Measurements from ENCODE around the gene TSPAN9. TPM values are rescaled to one million over a fixed set of nuclear protein-coding genes. Genes with fewer than 3 reads are reported as not detected.

The TSPAN9 gene
- 6.9 and 11.0 TPM in 2 replicates for total RNA-seq (2014; rRNA removed; shearing (Covaris generic); ENCODE audit: low replicate concordance)

DNA sequence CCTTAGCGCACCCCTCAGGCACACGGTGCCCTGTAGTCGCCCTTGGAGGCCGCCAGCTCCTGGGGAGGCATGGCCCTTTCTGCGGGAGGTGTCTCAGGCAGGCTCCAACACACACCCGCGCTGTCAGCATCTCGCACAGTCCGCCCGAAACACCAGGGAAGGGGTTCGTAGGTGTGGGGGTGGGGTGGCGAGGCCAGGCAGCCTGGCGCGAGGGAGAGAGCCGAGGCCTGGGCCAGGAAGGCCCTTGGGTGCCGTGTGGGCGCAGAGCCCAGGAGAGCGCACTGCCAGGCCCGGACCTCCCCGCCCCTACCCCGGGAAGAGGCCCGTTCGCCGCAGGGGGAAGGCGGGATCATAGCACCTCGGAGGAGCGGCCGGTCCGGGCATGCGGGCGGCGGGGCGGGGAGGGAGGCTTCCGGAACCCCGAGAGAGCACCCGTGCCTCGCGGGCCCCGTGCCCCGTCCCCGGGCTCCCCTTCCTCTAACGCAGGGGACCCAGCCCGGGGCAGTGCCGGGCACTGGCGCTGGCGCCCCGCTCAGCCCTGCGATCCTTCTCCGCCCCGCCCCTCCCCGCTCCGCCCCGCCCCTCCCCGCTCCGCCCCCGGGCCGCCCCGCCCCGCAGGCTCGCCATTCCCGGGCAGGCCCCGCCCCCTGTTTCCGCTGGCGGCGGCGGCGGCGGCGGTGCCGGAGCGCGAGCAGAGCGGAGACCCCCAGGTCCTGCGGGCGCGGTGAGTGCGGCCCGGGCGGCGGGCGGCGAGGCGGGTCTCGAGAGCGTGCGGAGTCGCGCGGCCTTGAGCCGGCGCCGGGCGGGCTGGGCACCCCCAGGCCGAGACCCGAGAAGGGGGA, at the start of gene TSPAN9:
Gene TSPAN9 (plus strand): TSS at position 650 of the 842 bp plus-strand sequence. CDS start 123,815 bp downstream, outside the sequence.
- DNase-seq (ENCODE audit: low read depth), result peak; percentile 80
- in situ Hi-C loops (cut with HindIII; ENCODE audit: low pct_unique_long_range_greater_than_20kb, low sequenced_read_pairs), result no loop called here

DNA sequence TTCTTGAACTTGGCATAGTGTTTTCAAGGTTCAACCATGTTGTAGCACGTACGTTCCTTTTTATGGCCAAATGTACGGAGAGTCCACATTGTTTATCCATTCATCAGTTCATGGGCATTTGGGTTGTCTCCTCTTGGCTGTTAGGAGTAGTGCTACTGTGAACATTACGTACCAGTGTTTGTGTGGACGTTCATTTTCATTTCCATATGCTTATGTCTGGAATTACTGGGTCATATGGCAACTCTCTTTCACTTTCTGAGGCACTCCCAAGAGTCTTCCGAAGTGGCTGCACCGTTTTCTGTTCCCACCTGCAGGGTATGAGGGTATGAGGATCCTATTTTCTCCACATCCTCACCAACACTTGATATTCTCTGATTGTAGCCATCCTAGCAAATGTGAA, 49.1 kb upstream of the TSPAN9 start:
- in situ Hi-C loops (cut with HindIII; ENCODE audit: low pct_unique_long_range_greater_than_20kb, low sequenced_read_pairs), result no loop called here
- DNase-seq (ENCODE audit: low read depth), result no peak

GRCh38 chr12:3030821-3031429, 46.3 kb upstream of the TSPAN9 start:
- in situ Hi-C loops (cut with HindIII; ENCODE audit: low pct_unique_long_range_greater_than_20kb, low sequenced_read_pairs), result no loop called here
- DNase-seq (ENCODE audit: low read depth), result no peak

- no peak for DNase-seq (ENCODE audit: low read depth)
- in situ Hi-C loops (cut with HindIII; ENCODE audit: low pct_unique_long_range_greater_than_20kb, low sequenced_read_pairs), result no loop called here
Observed at GRCh38 chr12:3032161-3032560, 45.0 kb upstream of the TSPAN9 start.

- in situ Hi-C loops (cut with HindIII; ENCODE audit: low pct_unique_long_range_greater_than_20kb, low sequenced_read_pairs), result no loop called here
- no peak for DNase-seq (ENCODE audit: low read depth)
Observed at GRCh38 chr12:3032770-3033538, 44.2 kb upstream of the TSPAN9 start.

DNA sequence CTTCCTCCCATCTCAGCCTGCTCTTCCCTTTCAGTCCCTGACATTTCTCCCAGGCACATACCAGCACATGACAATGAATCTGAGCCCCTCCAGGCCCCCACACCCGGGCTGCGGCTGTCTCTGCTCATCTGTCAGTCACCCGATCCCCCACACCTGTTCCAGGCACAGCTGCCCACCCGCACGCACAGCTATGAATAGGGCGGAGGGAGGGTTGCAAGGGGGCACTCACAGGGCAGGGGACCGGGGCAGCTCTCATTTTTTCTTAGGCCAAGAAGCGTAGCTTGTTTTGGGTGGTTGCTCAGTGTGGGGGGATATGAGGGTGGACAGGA, 43.7 kb upstream of the TSPAN9 start:
- in situ Hi-C loops (cut with HindIII; ENCODE audit: low pct_unique_long_range_greater_than_20kb, low sequenced_read_pairs), result no loop called here
- no peak for DNase-seq (ENCODE audit: low read depth)

DNA sequence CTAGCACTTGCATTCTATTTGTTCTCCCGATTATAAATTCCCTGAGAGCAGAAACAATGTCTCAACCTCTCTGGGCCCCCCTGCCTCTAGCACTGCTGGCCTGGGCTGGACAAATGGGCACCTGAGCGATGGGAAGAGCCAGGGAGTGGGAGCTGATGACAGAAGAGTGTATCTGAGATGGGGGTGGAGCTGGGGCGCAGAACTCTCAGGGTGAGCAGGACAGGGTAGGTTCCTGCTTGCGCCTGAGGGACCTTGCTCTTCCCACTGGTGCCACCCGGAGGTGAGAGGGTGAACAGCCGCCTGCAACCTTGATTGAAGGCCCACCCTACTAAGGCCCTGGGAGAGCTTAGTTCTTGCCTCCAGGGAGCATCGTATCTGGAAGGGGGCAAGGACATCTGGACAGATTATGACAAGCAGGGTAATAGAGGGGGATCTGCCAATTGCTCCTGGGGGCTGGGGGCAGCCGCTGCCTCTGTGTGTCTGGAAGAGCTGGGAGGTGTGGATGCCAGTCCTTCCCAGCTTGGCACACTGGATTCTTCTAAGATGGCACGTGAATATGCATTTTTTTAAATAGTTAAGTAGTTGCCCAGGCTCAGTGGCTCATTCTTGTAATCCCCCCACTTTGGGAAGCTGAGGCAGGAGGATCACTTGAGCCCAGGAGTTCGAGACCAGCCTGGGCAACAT, 43.0 kb upstream of the TSPAN9 start:
- in situ Hi-C loops (cut with HindIII; ENCODE audit: low pct_unique_long_range_greater_than_20kb, low sequenced_read_pairs), result no loop called here

DNA sequence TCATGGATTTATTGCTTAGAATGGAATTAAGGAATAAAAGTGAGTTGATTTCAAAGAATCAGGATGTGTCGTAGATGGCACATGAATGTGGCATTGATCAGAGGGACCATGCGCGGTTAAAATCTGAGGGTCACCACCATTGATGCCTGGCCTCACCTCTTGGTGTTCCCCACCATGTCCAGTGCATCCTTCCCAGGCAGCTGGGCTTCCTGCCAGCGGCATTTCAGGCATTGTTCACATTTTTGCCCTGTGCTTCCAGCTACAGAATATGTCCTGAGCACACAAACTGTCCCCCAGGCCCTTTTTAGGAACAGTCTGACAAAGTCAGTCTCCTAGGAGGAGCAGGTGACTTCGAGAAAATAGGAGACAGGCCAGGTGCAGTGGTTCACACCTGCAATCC, 42.0 kb upstream of the TSPAN9 start:
- in situ Hi-C loops (cut with HindIII; ENCODE audit: low pct_unique_long_range_greater_than_20kb, low sequenced_read_pairs), result no loop called here
- DNase-seq (ENCODE audit: low read depth), result no peak

More for the DNA sequence above, 43.0 kb upstream of the TSPAN9 start:
- DNase-seq (ENCODE audit: low read depth), result peak; percentile 53

- no peak for DNase-seq (ENCODE audit: low read depth)
- in situ Hi-C loops (cut with HindIII; ENCODE audit: low pct_unique_long_range_greater_than_20kb, low sequenced_read_pairs), result no loop called here
Observed at GRCh38 chr12:3035815-3036702, 41.1 kb upstream of the TSPAN9 start.

- no peak for DNase-seq (ENCODE audit: low read depth)
- in situ Hi-C loops (cut with HindIII; ENCODE audit: low pct_unique_long_range_greater_than_20kb, low sequenced_read_pairs), result no loop called here
Observed at GRCh38 chr12:3036901-3037600, 40.1 kb upstream of the TSPAN9 start.

DNA sequence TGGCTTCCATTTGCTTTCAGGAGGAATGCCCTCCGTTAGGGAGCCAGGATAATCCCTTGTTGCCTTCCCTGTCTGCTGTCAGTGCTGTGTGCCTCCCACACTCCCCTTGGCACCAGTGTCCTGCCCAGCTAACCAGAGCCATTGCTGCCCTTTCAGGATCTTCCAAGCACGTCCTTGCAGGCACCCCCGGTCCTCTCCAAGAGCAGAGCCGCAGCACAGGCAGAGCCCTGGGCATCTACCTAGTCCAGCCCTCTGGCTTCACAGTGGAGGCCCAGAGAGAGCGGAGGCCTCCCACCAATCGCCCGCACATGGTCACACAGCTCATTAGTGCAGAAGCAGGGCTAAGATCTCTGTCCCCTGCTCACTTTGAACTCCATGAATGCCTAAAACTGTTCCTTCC, 39.0 kb upstream of the TSPAN9 start:
- in situ Hi-C loops (cut with HindIII; ENCODE audit: low pct_unique_long_range_greater_than_20kb, low sequenced_read_pairs), result no loop called here
- DNase-seq (ENCODE audit: low read depth), result no peak

- in situ Hi-C loops (cut with HindIII; ENCODE audit: low pct_unique_long_range_greater_than_20kb, low sequenced_read_pairs), result no loop called here
- DNase-seq (ENCODE audit: low read depth), result no peak
Observed at GRCh38 chr12:3038926-3039510, 38.2 kb upstream of the TSPAN9 start.

- DNase-seq (ENCODE audit: low read depth), result no peak
- in situ Hi-C loops (cut with HindIII; ENCODE audit: low pct_unique_long_range_greater_than_20kb, low sequenced_read_pairs), result no loop called here
Observed at GRCh38 chr12:3040026-3040656, 37.0 kb upstream of the TSPAN9 start.

DNA sequence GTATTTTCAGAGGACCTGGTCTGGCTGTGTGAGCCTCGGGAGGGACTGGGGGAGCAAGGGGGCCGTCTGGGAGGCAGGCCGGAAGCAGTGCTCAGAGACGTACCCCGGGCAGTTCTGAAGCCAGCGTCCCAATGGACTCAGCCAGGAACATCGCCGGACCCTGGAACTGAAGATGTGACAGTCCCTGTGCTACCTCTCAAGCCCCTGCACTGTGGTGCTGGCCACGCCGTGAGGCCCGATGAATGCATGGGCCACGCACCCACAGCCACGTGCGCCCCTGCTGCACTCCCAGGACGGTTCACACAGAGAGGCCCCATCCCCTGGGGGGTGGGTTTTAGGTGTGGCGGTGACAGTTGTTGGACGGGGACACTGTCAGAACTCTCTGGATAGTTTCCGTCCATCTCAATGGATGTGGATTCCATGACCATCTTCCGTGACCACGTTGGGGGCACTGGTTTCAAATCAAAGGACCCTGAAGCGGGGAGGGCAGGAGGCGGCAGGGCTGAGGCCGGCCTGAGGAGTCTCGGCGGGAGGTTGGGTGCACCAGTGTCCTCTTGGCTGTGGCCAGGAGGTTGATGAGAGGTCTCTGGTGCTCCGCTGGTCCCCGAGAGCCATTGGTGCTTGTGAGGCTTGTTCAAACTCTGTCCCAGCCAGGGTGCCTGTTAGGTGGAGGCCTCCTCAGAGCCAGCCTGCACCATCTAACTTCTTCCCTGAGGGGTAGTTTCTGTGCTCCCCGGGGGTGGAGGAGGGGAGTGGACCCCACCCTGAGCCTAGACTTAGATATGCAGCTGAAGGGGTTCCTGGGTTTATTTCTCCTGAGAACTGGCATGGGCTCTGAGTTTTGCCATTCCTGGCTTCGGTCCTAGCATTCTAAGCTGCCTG, 36.3 kb upstream of the TSPAN9 start:
- in situ Hi-C loops (cut with HindIII; ENCODE audit: low pct_unique_long_range_greater_than_20kb, low sequenced_read_pairs), result no loop called here

DNA sequence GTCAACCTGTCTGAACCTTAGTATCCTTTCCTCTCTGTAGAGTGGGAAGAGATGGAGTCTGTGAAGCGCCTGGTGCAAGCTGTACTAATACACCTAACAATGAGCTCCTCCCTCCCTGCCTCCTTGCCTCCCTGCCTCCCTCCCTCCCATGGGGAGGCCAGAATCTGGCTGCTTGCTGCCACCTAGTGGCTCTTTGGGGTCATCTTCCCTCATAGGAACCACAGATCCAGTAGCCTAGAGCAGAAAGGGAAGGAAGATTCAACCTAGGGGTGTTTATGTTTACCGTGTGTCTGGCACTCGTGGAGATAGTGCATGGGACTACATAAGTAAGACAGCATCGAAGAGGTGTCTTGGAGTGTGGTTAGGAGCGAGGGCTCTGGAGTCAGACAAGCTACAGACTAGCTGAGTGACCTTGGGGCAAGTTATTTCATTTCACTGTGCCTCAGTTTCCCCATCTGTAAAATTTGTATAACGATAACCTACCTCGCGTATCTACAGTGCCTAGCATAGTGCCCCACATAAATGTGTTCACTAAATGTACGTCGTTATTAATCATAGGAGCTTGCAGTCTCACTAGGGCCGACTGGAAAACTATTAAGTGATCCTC, 35.5 kb upstream of the TSPAN9 start:
- in situ Hi-C loops (cut with HindIII; ENCODE audit: low pct_unique_long_range_greater_than_20kb, low sequenced_read_pairs), result no loop called here
- peak; percentile 74 for DNase-seq (ENCODE audit: low read depth)

More for the DNA sequence above, 36.3 kb upstream of the TSPAN9 start:
- no peak for DNase-seq (ENCODE audit: low read depth)
